Activated T-helper 1 cell treated with anti-CD3 and anti-CD28 coated beads, Interleukin-2, amount 50 U/mL, for 16 hours (primary cell): ENCODE data around the gene TMEM107.
"Not testable (repeated sequence)": the region's sequence is repeated elsewhere in the genome, so short reads cannot be mapped to it uniquely, and the experiment has no call there.

Experiments
- DNase-seq, 2 donors: peaks; one replicate each; pipeline ENCODE4 v3.0.0-alpha.2; 2020; ENCODE audit warnings: low read depth in 1 of 2, low spot score in 1 of 2

TMEM107 gene

GRCh38 chr17:8189711-8190477 is 13.7 kb upstream of the TMEM107 start, which contains the start of gene BORCS6:
BORCS6 (minus strand) TSS chr17:8190180; CDS start chr17:8190140, 40 bp downstream.
- DNase-seq, result peak; percentile 80 to 90

- DNase-seq, result no peak
These were observed 13.0 kb upstream of the TMEM107 start for GRCh38 chr17:8189041-8189710.

- no peak for DNase-seq
These were observed 12.2 kb upstream of the TMEM107 start for GRCh38 chr17:8188263-8188839.

- peak; percentile 63 to 81 for DNase-seq
These were observed 11.5 kb upstream of the TMEM107 start for GRCh38 chr17:8187517-8188262.

GRCh38 chr17:8186787-8187516 is 10.8 kb upstream of the TMEM107 start:
- peak; percentile 80 to 82 for DNase-seq

GRCh38 chr17:8186446-8186786 is 10.2 kb upstream of the TMEM107 start:
- no peak for DNase-seq

- DNase-seq, result peak; percentile 87 to 95
These were observed 9.6 kb upstream of the TMEM107 start for GRCh38 chr17:8185582-8186445.

GRCh38 chr17:8176998-8177731 is 985 bp upstream of the TMEM107 start:
- no peak for DNase-seq

GRCh38 chr17:8175795-8176196 is 384 bp downstream of the TMEM107 start:
- no peak for DNase-seq

- DNase-seq, result no peak
These were observed 2.3 kb downstream of the TMEM107 start for GRCh38 chr17:8173871-8174322.

GRCh38 chr17:8173056-8173870 is 2.9 kb downstream of the TMEM107 start:
- peak in 1 of 2 donors; percentile 67 for DNase-seq

- not testable (repeated sequence) for DNase-seq
These were observed 6.0 kb downstream of the TMEM107 start for GRCh38 chr17:8170186-8170585.

GRCh38 chr17:8167526-8167925 is 8.7 kb downstream of the TMEM107 start:
- DNase-seq, result no peak

GRCh38 chr17:8166731-8167130 is 9.4 kb downstream of the TMEM107 start:
- no peak for DNase-seq

GRCh38 chr17:8164815-8165131 is 11.4 kb downstream of the TMEM107 start:
- DNase-seq, result no peak

- peak in 1 of 2 donors; percentile 52 for DNase-seq
These were observed 12.0 kb downstream of the TMEM107 start for GRCh38 chr17:8163978-8164814.
